ENCODE data around the gene YOD1. TPM values are rescaled to one million over a fixed set of nuclear protein-coding genes. Genes with fewer than 3 reads are reported as not detected.

YOD1 gene
- polyA plus RNA-seq, 1 donor (not counting 4 experiments of a cell fraction or from before 2014, with no cell fraction given), result 5.2 TPM

GRCh38 chr1:207024202-207025145 is 26.5 kb downstream of the YOD1 start:
- Histone ChIP-seq H3K27me3 (ENCODE audit: control insufficient read depth, extremely low read depth, insufficient read depth, low read length) (no peaks in the 10 kb centered on the region), H3K4me3 (ENCODE audit: control insufficient read depth in 2 of 3, extremely low read depth in 1 of 3, insufficient read depth in 2 of 3, low read depth in 1 of 3, low read length in 3 of 3) (no peak overlapping the region), H3K36me3 (ENCODE audit: control insufficient read depth in 2 of 2, extremely low read depth in 1 of 2, insufficient read depth in 2 of 2, low read length in 2 of 2) (peaks cover 26 to 61% of the 10 kb centered on the region in 2 experiments), H4K20me1 (ENCODE audit: control insufficient read depth, extremely low read depth, insufficient read depth, low read length) (no peaks in the 10 kb centered on the region), H3K4me2 (ENCODE audit: control insufficient read depth, extremely low read depth, insufficient read depth, low read depth, low read length) (no peak overlapping the region), H3K9ac (ENCODE audit: control insufficient read depth, extremely low read depth, insufficient read depth, low read length) (peak overlapping the region; percentile 93), H3K9me3 (ENCODE audit: control insufficient read depth, low read depth, low read length) (no peaks in the 10 kb centered on the region), H3K79me2 (ENCODE audit: control insufficient read depth, insufficient read depth, low read length) (peaks cover 48% of the 10 kb centered on the region), H3K27ac (ENCODE audit: control insufficient read depth, insufficient read depth, low read length) (peak overlapping the region; percentile 99), H3K4me1 (ENCODE audit: control insufficient read depth, extremely low read depth, insufficient read depth, low read length) (peaks cover 97% of the 10 kb centered on the region), H3K9me1 (ENCODE audit: control insufficient read depth, extremely low read depth, insufficient read depth, low read length) (no peaks in the 10 kb centered on the region), H2AFZ (ENCODE audit: control insufficient read depth, low read length) (no peak overlapping the region)
- TF ChIP-seq CTCF (optimal IDR thresholded peaks at IDR 0.05 in 1 of 3, IDR thresholded peaks at IDR 0.05 in 1 of 3, conservative IDR thresholded peaks at IDR 0.05 in 1 of 3; ENCODE audit: extremely low read depth in 1 of 3, insufficient read depth in 2 of 3, low read length in 3 of 3), result no peak
- no peak for TF ChIP-seq EZH2 (IDR thresholded peaks at IDR 0.05; ENCODE audit: low read length)
- dilution Hi-C loops (cut with MboI; ENCODE audit: extremely low pct_ligation_motif_present, low sequenced_read_pairs), result no loop called here
- DNase-seq (ENCODE audit: low read depth, low spot score), result no peak
- FAIRE-seq, result no peak

- H3K36me3 ChIP-seq (ENCODE audit: control insufficient read depth in 2 of 2, extremely low read depth in 1 of 2, insufficient read depth in 2 of 2, low read length in 2 of 2), result peaks cover 25 to 54% of the 10 kb centered on the region in 2 experiments
- dilution Hi-C loops (cut with MboI; ENCODE audit: extremely low pct_ligation_motif_present, low sequenced_read_pairs), result no loop called here
- H3K27me3 ChIP-seq (ENCODE audit: control insufficient read depth, extremely low read depth, insufficient read depth, low read length), result no peaks in the 10 kb centered on the region
- peak overlapping the region; percentile 97 for H3K27ac ChIP-seq (ENCODE audit: control insufficient read depth, insufficient read depth, low read length)
- no peak for DNase-seq (ENCODE audit: low read depth, low spot score)
- H3K79me2 ChIP-seq (ENCODE audit: control insufficient read depth, insufficient read depth, low read length), result peaks cover 34% of the 10 kb centered on the region
- no peak overlapping the region for H2AFZ ChIP-seq (ENCODE audit: control insufficient read depth, low read length)
- H3K9me1 ChIP-seq (ENCODE audit: control insufficient read depth, extremely low read depth, insufficient read depth, low read length), result no peaks in the 10 kb centered on the region
- FAIRE-seq, result no peak
- peaks cover 97% of the 10 kb centered on the region for H3K4me1 ChIP-seq (ENCODE audit: control insufficient read depth, extremely low read depth, insufficient read depth, low read length)
- peak overlapping the region; percentile 93 for H3K9ac ChIP-seq (ENCODE audit: control insufficient read depth, extremely low read depth, insufficient read depth, low read length)
- H3K4me3 ChIP-seq (ENCODE audit: control insufficient read depth in 2 of 3, extremely low read depth in 1 of 3, insufficient read depth in 2 of 3, low read depth in 1 of 3, low read length in 3 of 3), result no peak overlapping the region
- no peaks in the 10 kb centered on the region for H3K9me3 ChIP-seq (ENCODE audit: control insufficient read depth, low read depth, low read length)
- H4K20me1 ChIP-seq (ENCODE audit: control insufficient read depth, extremely low read depth, insufficient read depth, low read length), result no peaks in the 10 kb centered on the region
- H3K4me2 ChIP-seq (ENCODE audit: control insufficient read depth, extremely low read depth, insufficient read depth, low read depth, low read length), result no peak overlapping the region
- TF ChIP-seq EZH2 (IDR thresholded peaks at IDR 0.05; ENCODE audit: low read length) (no peak), CTCF (optimal IDR thresholded peaks at IDR 0.05 in 1 of 3, IDR thresholded peaks at IDR 0.05 in 1 of 3, conservative IDR thresholded peaks at IDR 0.05 in 1 of 3; ENCODE audit: extremely low read depth in 1 of 3, insufficient read depth in 2 of 3, low read length in 3 of 3) (no peak)
Observed at GRCh38 chr1:207022996-207023679, 27.9 kb downstream of the YOD1 start.

Measured in keratinocyte (primary cell).